Measurements from ENCODE around the gene MGMT.

GRCh38 chr10:129505500-129506075 is 38.5 kb downstream of the MGMT start:
- TF ChIP-seq, protein P1, sequence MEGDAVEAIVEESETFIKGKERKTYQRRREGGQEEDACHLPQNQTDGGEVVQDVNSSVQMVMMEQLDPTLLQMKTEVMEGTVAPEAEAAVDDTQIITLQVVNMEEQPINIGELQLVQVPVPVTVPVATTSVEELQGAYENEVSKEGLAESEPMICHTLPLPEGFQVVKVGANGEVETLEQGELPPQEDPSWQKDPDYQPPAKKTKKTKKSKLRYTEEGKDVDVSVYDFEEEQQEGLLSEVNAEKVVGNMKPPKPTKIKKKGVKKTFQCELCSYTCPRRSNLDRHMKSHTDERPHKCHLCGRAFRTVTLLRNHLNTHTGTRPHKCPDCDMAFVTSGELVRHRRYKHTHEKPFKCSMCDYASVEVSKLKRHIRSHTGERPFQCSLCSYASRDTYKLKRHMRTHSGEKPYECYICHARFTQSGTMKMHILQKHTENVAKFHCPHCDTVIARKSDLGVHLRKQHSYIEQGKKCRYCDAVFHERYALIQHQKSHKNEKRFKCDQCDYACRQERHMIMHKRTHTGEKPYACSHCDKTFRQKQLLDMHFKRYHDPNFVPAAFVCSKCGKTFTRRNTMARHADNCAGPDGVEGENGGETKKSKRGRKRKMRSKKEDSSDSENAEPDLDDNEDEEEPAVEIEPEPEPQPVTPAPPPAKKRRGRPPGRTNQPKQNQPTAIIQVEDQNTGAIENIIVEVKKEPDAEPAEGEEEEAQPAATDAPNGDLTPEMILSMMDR (IDR thresholded peaks at IDR 0.05), result no peak
- no peak for TF ChIP-seq POLR2A (IDR thresholded peaks at IDR 0.05)

All from ovary (tissue), 3 donors.